ENCODE data around the gene TMOD1.

DNA sequence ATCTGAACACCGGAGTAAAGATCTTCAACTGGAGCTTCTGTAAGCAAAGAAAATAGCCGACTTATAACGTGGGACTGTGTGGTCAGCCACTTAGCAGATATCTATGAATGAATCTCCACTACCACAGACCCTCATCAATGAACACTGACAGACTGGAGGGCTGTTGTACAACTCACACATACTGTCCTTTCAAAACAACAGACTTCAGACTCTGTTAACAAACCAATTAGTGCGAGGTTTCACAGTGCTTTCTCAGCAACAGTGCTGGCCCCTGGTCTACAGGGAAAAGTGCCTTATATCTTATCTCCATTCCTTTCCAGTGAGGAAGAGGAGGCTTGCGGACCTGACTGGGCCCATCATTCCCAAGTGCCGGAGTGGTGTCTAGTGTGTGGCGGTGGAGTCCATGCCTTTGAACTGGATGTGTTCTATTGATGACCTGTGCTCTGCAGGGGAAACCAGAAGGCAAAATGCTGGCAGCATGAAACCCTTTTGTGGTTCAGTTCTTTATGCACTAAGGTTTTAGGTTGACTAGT lies 97.9 kb downstream of the TMOD1 start:
- TF ChIP-seq, protein P1, sequence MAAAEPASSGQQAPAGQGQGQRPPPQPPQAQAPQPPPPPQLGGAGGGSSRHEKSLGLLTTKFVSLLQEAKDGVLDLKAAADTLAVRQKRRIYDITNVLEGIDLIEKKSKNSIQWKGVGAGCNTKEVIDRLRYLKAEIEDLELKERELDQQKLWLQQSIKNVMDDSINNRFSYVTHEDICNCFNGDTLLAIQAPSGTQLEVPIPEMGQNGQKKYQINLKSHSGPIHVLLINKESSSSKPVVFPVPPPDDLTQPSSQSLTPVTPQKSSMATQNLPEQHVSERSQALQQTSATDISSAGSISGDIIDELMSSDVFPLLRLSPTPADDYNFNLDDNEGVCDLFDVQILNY (CRISPR knock-in tag; conservative IDR thresholded peaks at IDR 0.05), result no peak
- no peak for TF ChIP-seq ZNF782 (CRISPR knock-in tag; IDR thresholded peaks at IDR 0.05; ENCODE audit: borderline replicate concordance)
- no peak for TF ChIP-seq FOXK2 (IDR thresholded peaks at IDR 0.05)
- no peak for TF ChIP-seq ZNF331 (CRISPR knock-in tag; IDR thresholded peaks at IDR 0.05)
